GM19025 (cell line): Measurements from ENCODE around the gene TMEM182.

Source experiments
- ATAC-seq: cut with Tn5 transposase; IDR thresholded peaks from one replicate; pipeline ENCODE4 v1.9.1; 2021; ENCODE audit warnings: mild to moderate bottlenecking, low read depth, moderate library complexity; ENCODE audit not compliant: unreplicated experiment

Gene TMEM182

GRCh38 chr2:102764083-102764482 lies 2.3 kb downstream of the TMEM182 start:
- no peak for ATAC-seq

- no peak for ATAC-seq
Observed at GRCh38 chr2:102765061-102765460, 3.2 kb downstream of the TMEM182 start.

GRCh38 chr2:102768253-102768652 lies 6.4 kb downstream of the TMEM182 start:
- no peak for ATAC-seq

- ATAC-seq = no peak
Observed at GRCh38 chr2:102768892-102769291, 7.1 kb downstream of the TMEM182 start.

GRCh38 chr2:102770506-102770905 lies 8.7 kb downstream of the TMEM182 start:
- ATAC-seq = no peak

- no peak for ATAC-seq
Observed at GRCh38 chr2:102771114-102771513, 9.3 kb downstream of the TMEM182 start.

GRCh38 chr2:102772659-102773058 lies 10.8 kb downstream of the TMEM182 start:
- no peak for ATAC-seq

- ATAC-seq = no peak
Observed at GRCh38 chr2:102773149-102773705, 11.4 kb downstream of the TMEM182 start.

- ATAC-seq = no peak
Observed at GRCh38 chr2:102778260-102778659, 16.4 kb downstream of the TMEM182 start.

- ATAC-seq = no peak
Observed at GRCh38 chr2:102780467-102780866, 18.6 kb downstream of the TMEM182 start.

GRCh38 chr2:102782187-102782586 lies 20.4 kb downstream of the TMEM182 start:
- ATAC-seq = no peak

- no peak for ATAC-seq
Observed at GRCh38 chr2:102782933-102783332, 21.1 kb downstream of the TMEM182 start.

GRCh38 chr2:102783506-102784183 lies 21.8 kb downstream of the TMEM182 start:
- no peak for ATAC-seq

- no peak for ATAC-seq
Observed at GRCh38 chr2:102784940-102785339, 23.1 kb downstream of the TMEM182 start.

- no peak for ATAC-seq
Observed at GRCh38 chr2:102788216-102788884, 26.5 kb downstream of the TMEM182 start.

GRCh38 chr2:102788885-102789260 lies 27.0 kb downstream of the TMEM182 start:
- ATAC-seq = no peak

- no peak for ATAC-seq
Observed at GRCh38 chr2:102789349-102790090, 27.7 kb downstream of the TMEM182 start.

- ATAC-seq = no peak
Observed at GRCh38 chr2:102790091-102790455, 28.2 kb downstream of the TMEM182 start.

GRCh38 chr2:102792568-102793208 lies 30.9 kb downstream of the TMEM182 start:
- no peak for ATAC-seq

GRCh38 chr2:102795641-102796040 lies 33.8 kb downstream of the TMEM182 start:
- ATAC-seq = no peak

- ATAC-seq = no peak
Observed at GRCh38 chr2:102796337-102796736, 34.5 kb downstream of the TMEM182 start.
